ENCODE measurements around the gene FBXL7. TPM values are rescaled to one million over a fixed set of nuclear protein-coding genes. Genes with fewer than 3 reads are reported as not detected.

FBXL7 gene
- total RNA-seq, 1 donor from 2014 or later, result 30.4 TPM

DNA sequence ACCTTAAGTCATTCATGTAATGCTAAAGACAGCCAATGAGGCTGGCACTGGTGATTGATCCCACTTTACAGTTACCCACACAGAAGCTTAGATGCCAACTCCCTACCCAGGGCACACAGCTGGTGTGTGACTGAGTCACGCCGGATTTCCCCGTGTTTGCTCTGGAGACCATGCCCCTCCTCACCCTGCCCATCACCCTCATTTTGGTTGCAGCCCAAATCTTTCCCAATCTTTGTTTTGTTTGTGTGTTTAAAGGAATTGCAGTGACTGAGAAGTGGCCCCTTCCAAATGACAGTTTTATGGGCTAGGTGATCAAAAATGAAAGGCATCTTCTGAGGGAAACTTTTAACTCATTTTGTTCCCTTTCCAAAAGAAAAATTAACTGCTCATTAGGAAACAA lies 10.9 kb downstream of the FBXL7 start:
- peak overlapping the region in 1 of 2 donors; percentile 19 for H3K27ac ChIP-seq
- intact Hi-C loops (cut with DNase I), result no loop called here
- TF ChIP-seq, protein P1, sequence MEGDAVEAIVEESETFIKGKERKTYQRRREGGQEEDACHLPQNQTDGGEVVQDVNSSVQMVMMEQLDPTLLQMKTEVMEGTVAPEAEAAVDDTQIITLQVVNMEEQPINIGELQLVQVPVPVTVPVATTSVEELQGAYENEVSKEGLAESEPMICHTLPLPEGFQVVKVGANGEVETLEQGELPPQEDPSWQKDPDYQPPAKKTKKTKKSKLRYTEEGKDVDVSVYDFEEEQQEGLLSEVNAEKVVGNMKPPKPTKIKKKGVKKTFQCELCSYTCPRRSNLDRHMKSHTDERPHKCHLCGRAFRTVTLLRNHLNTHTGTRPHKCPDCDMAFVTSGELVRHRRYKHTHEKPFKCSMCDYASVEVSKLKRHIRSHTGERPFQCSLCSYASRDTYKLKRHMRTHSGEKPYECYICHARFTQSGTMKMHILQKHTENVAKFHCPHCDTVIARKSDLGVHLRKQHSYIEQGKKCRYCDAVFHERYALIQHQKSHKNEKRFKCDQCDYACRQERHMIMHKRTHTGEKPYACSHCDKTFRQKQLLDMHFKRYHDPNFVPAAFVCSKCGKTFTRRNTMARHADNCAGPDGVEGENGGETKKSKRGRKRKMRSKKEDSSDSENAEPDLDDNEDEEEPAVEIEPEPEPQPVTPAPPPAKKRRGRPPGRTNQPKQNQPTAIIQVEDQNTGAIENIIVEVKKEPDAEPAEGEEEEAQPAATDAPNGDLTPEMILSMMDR (IDR thresholded peaks at IDR 0.05), result no peak
- peaks cover 0 to 24% of the 10 kb centered on the region in 2 donors for H3K4me1 ChIP-seq
- H3K9me3 ChIP-seq, result no peaks in the 10 kb centered on the region
- H3K36me3 ChIP-seq, result no peaks in the 10 kb centered on the region
- no peak overlapping the region for H3K4me3 ChIP-seq
- peak in 1 of 2 donors; percentile 72 for DNase-seq (ENCODE audit: low spot score in 2 of 2)
- H3K27me3 ChIP-seq, result no peaks in the 10 kb centered on the region

DNA sequence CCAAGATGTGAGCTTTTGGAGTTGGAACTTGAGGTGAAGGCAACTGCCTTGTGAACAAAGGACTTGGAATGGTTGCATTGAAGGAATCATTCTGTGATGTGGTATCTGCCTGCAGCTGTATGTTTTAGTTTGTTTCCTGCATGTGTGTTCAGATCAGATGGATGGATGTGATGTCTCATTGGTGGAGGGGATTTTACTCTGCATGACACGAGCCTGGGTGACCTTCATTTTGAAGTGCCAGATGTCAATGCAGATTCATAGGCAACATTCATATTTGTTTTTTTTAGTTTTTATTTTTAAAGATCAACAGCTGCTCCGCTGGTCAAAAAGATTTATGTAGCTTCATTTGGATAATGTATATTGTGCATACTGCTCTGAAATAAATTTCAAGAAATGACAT lies 13.5 kb downstream of the FBXL7 start:
- H3K27me3 ChIP-seq, result no peaks in the 10 kb centered on the region
- H3K36me3 ChIP-seq, result peaks cover 0 to 3% of the 10 kb centered on the region in 2 donors
- DNase-seq (ENCODE audit: low spot score in 2 of 2), result no peak
- H3K4me1 ChIP-seq, result peaks cover 0 to 24% of the 10 kb centered on the region in 2 donors
- no peak overlapping the region for H3K27ac ChIP-seq
- TF ChIP-seq, protein P1 (IDR thresholded peaks at IDR 0.05), result no peak
- intact Hi-C loops (cut with DNase I), result no loop called here
- H3K4me3 ChIP-seq, result no peak overlapping the region
- H3K9me3 ChIP-seq, result no peaks in the 10 kb centered on the region

DNA sequence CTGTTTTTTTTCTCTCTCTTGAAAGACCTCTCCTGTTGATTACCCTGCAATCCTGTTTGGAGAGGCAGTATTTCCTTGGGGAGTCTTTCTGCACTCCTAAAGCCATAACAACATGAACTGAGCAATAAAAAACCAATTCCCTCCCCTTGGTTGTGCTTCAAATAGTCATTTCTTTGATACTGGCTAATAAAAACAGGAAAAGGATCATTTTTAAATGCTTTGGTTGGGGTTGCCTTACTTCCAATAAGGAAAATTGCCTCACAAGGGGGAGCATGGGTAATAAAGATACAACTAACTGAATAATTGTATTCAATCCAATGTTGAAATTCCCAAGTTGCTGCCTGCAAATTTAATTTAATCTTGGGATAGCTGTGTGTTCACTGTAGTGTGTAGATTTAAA lies 13.9 kb downstream of the FBXL7 start:
- Histone ChIP-seq H3K27me3 (no peaks in the 10 kb centered on the region), H3K27ac (no peak overlapping the region), H3K9me3 (no peaks in the 10 kb centered on the region), H3K36me3 (peaks cover 0 to 3% of the 10 kb centered on the region in 2 donors), H3K4me1 (peaks cover 0 to 24% of the 10 kb centered on the region in 2 donors), H3K4me3 (no peak overlapping the region)
- intact Hi-C loops (cut with DNase I), result no loop called here
- TF ChIP-seq, protein P1 (IDR thresholded peaks at IDR 0.05), result no peak
- no peak for DNase-seq (ENCODE audit: low spot score in 2 of 2)

DNA sequence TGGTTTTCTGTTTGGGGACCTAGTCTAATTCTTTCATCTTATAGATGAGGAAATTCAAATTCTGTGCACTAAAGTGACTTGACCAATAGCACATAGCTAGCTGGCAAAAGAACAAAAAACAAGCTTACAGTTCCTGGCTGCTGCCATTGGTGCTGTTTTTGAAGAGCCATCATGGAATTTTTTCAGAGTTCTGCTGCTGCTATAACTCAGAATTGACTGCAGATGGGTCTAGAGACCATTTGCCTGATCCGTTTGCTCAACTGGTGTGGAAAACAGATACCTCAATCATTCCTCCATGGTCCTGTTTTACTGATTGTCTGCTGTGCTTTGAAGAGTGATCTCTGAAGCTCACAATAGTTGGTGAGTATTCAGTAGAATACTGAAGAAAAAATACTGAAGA lies 15.2 kb downstream of the FBXL7 start:
- DNase-seq (ENCODE audit: low spot score in 2 of 2), result no peak
- Histone ChIP-seq H3K36me3 (peaks cover 0 to 3% of the 10 kb centered on the region in 2 donors), H3K9me3 (no peaks in the 10 kb centered on the region), H3K27ac (no peak overlapping the region), H3K4me3 (no peak overlapping the region), H3K4me1 (peaks cover 0 to 17% of the 10 kb centered on the region in 2 donors), H3K27me3 (no peaks in the 10 kb centered on the region)
- TF ChIP-seq, protein P1 (IDR thresholded peaks at IDR 0.05), result peak in 1 of 3 experiments; percentile 9
- intact Hi-C loops (cut with DNase I), result no loop called here

DNA sequence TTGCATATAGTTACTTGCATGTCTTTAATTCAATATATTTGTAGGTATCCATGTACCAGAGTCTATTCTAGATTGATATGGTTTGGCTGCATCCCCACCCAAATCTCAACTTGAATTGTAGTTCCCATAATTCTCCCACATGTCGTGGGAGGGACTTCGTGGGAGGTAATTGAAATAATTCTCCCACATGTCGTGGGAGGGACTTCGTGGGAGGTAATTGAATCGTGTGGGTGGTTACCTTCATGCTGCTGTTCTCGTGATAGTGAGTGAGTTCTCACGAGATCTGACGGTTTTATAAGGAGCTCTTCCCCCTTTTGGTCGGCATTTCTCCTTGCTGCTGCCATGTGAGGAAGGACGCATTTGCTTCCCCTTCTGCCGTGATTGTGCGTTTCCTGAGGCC lies 16.5 kb downstream of the FBXL7 start:
- Histone ChIP-seq H3K4me1 (peaks cover 0 to 8% of the 10 kb centered on the region in 2 donors), H3K27ac (no peak overlapping the region), H3K27me3 (no peaks in the 10 kb centered on the region), H3K4me3 (no peak overlapping the region), H3K36me3 (peaks cover 0 to 3% of the 10 kb centered on the region in 2 donors), H3K9me3 (no peaks in the 10 kb centered on the region)
- intact Hi-C loops (cut with DNase I), result no loop called here
- TF ChIP-seq, protein P1 (IDR thresholded peaks at IDR 0.05), result no peak
- no peak for DNase-seq (ENCODE audit: low spot score in 2 of 2)

DNA sequence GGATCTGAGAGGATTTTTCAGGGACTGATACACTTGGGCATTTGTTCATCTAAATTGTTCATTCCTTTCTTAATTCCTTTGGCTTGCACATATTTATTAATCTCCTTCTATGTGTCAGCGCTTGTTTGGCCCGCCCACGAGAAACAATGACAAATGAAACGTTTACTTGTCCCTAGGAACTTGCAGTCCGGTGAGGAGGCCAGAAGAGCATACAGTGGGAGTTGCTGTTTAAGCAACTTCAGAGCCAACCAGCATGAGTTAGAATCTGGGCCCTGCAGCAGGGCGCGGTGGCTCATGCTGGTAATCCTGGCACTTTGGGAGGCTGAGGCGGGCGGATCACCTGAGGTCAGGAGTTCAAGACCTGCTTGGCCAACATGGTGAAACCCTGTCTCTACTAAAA lies 18.8 kb downstream of the FBXL7 start:
- peaks cover 0 to 7% of the 10 kb centered on the region in 2 donors for H3K4me1 ChIP-seq
- no peaks in the 10 kb centered on the region for H3K27me3 ChIP-seq
- intact Hi-C loops (cut with DNase I), result no loop called here
- H3K27ac ChIP-seq, result no peak overlapping the region
- peaks cover 0 to 3% of the 10 kb centered on the region in 2 donors for H3K36me3 ChIP-seq
- no peak for DNase-seq (ENCODE audit: low spot score in 2 of 2)
- no peaks in the 10 kb centered on the region for H3K9me3 ChIP-seq
- no peak overlapping the region for H3K4me3 ChIP-seq
- TF ChIP-seq, protein P1 (IDR thresholded peaks at IDR 0.05), result no peak

Data from ascending aorta (tissue), 2 donors.